Dermis blood vessel endothelial cell (primary cell): ENCODE measurements around the gene TCP11L1. TPM values are rescaled to one million over a fixed set of nuclear protein-coding genes. Genes with fewer than 3 reads are reported as not detected.
A peak's percentile ranks its signal among the peaks of the same experiment; 100 is the strongest.
"Not testable (repeated sequence)": the region's sequence is repeated elsewhere in the genome, so short reads cannot be mapped to it uniquely, and the experiment has no call there.

ENCODE experiments used
- DNase-seq: peaks from one replicate; pipeline ENCODE4 v3.0.0; 2010
- total RNA-seq: library from RNA; depleted of rRNA; stranded (reverse); fragments of >200 nt; gene quantifications from 2 replicates; pipeline ENCODE4 v1.2.3, GENCODE V29; 2014

TCP11L1 gene
- total RNA-seq, 1 donor from 2014 or later: 16.5 TPM

DNA sequence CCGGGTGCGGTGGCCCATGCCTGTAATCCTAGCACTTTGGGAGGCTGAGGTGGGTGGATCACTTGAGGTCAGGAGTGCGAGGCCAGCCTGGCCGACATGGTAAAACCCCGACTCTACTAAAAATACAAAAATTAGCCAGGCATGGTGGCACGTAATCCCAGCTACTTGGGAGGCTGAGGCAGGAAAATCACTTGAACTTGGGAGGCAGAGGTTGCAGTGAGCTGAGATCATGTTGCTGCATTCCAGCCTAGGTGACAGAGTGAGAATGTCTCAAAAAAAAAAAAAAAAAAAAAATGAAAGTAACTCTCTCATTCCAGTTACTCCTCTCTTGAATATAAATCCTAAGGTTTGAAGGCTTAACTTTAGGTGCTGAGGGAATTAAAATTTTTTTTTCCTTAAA lies 10.2 kb upstream of the TCP11L1 start:
- not testable (repeated sequence) for DNase-seq

DNA sequence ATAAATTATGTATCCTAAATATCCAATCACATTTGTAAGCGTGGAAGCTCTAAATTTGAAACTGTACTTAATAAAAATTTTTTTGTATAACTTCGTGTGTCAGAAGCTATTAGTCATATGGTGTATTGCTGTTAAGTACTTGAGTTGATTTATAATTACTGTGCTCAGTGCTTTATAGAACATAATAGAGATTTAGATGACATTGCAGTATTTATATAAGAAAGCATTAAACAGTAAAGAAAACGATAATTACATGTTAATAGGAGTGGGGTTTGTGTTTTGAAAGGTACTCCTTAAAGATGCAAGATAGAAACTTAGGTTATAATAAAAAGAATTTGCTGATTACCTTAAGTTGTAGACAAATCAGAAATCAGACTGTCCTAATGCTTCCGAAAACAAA lies 5.9 kb upstream of the TCP11L1 start:
- DNase-seq: no peak

DNA sequence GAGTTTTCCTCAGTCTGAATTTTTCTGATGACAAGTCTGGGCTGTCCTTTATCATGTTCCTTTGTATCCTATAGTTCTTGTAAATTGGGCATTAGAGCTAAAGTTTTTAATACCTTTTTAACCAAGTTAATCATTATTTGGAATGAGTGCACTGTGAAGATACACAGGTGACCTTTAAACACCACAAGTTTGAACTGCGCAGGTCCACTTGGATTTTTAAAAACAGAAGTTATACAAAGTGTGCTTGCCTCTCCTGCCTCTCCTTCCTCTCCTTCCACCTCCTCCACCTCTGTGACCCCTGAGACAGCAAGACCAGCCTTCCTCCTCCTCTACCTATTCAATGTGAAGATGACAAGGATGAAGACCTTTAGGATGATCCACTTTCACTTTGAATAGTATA lies 4.4 kb upstream of the TCP11L1 start:
- no peak for DNase-seq

DNA sequence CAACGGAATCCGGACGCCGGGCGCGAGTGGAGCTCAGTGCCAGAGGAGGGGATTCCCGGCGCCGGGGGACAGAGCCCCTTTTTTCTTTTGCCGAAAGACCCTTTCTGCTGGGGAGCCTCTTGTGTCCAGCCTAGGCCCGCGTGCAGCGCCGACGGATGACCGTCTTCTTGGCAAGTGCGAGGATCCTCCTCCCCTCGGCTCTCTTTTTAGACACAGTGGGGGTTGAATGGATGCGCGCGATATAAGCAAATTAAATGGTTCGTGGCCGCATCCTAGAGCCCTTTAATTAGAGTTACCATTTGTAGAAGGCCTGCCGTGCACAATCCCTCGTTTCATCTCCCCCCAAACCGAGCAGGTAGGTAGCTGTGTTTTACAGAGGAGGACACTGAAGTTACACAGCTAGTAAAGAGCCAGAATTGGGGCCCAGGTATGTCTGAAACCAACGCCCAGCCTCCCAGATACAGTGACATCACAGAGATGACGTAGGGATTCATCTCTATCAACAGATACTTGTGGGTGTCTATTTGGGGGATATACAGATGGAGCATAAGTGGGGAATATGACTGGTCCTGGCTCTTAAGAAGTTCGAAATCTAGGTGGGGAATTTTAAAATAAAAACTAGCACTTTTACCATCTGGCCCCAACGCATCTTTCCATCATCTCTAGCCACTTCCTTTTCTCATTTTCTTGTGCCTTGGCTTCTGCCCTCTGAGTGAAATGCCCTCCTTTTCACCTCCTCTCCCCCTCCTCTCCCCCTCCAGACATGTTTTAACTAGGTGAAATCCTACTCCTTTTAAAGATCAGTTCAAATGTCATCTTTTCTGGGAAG lies 875 bp downstream of the TCP11L1 start:
- DNase-seq: no peak

DNA sequence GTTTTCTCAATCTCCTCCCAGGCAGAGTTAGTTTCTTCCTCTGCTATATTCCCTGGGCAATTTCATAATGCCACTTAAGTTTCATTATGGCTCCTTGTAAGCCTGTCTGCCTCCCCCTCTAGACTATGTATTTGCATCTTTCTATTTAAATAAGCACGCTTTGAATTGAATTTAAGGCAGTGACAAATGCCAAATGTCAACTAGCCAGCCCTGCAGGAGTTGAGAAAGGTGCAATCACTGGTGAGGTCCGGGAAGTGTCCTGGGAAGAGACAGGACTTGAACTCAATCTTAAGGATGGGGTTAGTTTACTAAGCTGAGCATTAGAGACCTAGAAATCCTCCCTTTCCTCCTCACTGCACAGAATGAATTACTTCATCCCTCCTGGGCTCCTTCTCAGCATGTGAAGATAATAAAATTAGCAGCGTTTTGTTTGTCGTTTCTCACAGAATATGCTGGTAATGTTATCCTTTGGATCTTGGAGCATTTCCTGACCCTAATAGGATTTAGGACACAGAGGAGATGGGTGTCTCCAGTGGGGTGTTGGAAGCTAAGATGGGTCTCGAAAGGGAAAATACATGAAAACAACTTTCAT lies 1.6 kb downstream of the TCP11L1 start:
- no peak for DNase-seq

DNA sequence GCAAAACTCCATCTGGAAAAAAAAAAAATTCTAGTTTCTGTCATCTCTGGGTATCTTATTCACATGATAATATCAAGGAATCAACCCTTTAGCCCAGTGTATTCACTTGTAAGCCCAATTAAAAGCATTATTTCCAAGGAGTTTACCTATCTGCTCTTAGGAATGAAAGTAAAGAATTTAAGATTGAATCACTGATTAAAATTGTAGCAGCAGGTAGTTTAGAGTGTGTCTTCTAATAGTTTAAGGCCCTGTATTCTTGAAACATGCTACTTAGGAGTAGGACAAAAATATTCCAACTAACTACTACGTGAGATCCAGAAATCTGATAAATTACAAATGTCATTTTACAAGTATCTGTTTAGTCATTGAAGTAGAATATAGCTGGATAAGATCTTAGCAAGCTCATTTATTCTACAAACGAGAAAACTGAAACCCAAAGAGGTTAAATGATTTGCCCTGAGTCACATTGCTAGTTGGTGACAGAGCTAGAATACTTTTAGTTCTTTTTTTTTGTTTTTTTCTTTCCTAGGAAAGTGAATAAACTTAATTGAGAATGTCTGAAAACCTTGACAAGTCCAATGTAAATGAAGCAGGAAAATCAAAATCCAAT lies 4.0 kb downstream of the TCP11L1 start:
- DNase-seq: no peak

DNA sequence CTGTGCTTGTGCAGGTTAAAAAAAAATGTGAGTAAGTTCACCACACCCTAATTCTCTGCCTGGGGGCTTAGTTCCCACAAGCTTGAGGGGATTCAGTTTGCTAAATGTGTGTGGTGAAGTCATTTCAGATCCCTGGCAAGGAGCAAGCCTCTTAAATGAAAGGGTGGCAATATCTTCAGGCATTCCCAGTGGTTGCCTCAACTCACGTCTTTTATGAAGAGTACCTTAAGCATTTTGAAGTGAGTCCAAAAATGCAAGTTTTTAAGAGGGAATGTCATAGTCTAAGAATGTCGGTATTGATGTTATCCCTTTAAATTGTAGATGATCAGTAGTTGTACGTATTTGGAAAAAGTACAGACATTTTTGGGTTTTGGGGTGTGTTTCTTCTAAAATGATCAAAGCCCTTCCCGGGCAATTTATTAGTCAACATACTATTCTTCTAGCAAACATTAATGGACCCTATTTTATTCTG lies 4.9 kb downstream of the TCP11L1 start:
- DNase-seq: no peak

DNA sequence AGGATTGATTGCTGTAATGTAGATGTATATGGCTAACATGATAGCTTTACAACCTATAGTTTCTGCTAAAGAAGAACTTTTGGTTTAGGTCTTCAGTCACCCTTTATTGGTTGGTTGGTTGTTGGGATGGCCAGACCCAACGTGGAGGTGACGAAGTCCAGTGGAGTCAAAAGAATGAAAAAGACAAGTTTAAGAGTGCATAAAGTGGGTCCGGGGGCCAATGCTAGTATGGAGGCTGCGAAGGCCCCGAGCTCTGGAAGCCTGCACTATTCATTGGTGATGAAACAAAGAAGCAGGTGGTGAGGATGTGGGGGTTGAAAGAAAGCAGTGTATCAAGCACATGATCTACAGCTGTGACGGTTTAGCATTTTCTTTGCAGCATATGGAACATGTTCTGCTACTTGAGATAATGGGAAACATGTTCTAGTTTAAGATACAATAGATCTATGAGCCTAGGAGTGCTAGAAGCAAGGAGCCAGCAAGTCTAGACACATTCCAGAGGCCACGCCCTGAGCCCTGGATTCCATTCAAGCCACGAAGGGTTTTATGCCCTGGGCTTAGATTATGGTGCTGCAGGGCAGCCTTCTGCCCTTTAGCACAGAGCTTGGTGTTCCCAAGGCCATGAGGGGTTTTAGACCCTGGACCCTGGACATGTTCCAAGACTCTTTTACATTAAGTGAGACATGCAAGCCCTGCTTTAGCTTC lies 6.3 kb downstream of the TCP11L1 start:
- no peak for DNase-seq

DNA sequence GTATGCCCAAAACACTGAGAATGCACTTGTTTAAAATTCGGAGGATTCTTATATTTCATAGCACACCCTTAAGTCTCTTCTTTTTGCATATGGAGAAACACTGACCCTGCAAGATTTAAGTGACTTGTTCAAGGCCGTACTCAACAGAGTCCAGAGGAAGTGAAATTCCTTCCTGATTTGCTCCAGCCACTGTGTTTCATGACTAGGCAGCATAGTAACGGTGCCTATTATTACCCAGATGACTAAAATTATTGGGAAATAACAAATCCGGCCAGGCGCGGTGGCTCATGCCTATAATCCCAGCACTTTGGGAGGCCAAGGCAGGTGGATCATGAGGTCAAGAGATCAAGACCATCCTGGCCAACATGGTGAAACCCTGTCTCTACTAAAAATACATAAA lies 9.3 kb downstream of the TCP11L1 start:
- peak; percentile 71 for DNase-seq

DNA sequence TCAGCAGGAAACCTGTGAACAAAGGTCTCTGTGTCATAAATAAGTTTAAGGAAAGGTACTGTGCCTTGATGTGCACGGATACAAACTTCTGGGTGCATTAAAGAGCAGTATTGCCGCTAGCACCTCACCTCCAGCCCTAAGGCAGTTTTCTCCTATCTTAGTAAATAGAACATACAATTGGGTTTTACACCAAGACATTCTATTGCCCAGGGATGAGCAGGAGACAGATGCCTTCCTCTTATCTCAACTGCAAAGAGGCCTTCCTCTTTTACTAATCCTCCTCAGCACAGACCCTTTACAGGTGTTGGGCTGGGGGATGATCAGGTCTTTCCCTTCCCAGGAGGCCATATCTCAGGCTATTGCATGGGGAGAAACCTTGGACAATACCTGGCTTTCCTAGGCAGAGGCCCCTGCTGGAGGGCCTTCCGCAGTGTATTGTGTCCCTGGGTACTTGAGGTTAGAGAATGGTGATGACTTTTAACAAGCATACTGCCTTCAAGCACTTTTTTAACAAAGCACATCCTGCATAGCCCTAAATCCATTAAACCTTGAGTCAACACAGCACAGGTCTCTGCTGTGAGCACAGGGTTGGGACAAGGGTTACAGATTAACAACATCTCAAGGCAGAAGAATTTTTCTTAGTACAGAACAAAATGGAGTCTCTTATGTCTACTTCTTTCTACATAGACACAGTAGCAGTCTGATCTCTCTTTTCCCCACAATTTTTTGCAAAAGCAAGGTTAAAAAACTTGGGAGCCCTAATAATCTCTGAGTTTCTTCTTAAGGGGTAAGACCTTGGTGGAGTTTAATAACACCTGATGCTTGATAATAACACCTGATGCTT lies 10.4 kb downstream of the TCP11L1 start:
- DNase-seq: not testable (repeated sequence)

DNA sequence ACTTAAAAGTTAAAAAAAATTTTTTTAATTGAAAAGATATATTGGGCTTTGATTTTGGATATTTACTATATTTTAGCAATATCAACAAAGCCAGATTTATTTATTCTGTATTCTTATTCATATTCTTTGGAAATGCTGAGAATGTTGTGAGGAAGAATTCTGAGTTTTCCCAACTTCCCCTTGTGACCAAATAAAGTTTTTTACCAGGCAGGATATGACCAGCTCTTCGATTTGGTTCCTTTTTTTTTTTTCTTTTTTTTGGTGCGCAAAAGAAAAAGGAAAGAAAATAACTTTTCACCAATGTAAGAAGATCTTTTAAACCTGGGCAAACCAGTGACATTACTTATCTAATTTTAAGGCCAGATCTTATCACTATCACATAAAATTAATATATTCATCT lies 12.9 kb downstream of the TCP11L1 start:
- no peak for DNase-seq

DNA sequence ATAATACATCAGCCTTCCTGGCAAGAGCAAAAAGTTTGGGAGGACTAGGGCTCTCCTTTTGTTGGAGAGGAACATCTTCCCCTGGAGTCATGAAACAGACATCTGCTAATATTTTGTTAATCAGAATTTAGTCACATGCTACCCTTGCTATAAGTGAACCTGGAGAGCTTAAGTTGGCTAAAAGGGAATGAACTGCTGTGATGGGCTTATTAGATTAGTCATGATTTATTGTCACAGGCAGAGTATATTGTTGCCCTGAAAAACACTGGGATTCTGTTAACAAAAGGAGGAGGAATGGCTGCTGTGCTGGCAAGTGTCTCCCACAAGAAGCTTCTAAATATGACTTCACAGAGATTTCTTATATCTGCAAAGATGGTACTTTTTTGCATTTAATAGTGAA lies 16.0 kb downstream of the TCP11L1 start:
- peak; percentile 13 for DNase-seq

DNA sequence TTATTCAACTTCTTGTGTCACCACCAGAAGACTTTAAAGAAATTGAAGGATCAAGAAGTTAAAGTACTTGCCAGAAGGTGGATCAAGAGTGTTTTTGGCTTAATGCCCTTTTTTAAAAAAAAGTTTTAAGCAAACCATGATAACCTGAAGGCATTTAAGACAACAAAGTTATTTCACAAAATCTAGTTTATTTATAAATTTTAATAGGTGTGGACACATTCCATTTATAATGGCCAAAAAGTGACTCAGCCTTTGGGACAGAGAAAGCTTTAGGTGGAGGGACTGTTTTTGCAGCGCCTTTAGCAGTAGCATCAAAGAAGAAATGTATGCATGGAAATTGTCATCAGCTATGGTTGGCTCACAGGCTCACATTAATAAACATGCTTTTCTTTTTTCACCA lies 17.9 kb downstream of the TCP11L1 start:
- no peak for DNase-seq

DNA sequence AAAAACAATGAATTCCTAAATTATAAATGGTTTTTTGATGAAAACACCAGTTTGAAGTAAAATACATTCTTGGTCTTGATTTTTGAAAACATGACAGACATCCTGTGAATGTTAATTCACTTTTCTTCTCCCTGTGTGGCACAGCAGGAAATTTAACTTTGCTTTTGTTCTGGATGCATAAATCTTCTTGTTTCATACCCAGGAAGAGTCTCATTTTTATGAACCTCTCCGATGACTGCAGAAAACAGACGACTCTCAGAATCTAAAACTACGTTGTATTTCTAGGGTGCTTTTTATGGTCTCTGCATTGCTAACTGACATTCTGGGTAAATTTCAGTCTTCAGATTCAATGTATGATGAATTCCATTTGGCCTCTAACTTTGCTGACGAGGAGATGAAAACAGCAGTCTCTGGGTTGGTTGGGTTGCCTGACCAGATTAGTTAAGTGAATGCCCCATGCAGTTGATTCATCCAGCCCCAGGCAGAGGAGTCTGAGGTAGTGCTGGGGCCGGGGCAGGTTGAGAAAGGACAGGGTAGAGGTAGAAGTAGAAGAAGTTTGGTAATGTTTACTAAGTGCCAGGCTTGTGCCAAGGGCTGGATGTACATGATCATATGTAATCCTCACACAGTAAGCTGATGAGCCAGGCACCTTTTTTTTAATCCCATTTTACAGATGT lies 20.1 kb downstream of the TCP11L1 start:
- DNase-seq: no peak

DNA sequence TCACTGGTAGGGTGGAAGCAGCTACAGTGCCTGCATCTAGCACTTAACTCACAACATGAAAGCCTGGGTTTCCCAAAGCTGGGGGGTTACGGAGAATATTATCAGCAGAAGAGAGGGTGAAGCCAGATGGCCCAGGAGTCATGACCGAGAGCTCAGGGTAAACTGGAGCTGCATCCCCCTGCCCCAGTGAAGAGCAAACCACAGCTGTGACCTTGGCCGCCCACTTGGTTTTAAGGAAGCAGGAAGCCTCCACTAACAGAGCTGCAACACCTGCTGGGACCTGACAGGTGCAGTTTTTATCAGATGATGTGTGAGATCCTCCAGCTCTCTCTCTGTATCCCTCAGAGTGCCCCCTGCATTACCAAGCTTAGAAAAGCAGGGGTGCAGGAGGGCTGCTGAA lies 20.9 kb downstream of the TCP11L1 start:
- DNase-seq: no peak

DNA sequence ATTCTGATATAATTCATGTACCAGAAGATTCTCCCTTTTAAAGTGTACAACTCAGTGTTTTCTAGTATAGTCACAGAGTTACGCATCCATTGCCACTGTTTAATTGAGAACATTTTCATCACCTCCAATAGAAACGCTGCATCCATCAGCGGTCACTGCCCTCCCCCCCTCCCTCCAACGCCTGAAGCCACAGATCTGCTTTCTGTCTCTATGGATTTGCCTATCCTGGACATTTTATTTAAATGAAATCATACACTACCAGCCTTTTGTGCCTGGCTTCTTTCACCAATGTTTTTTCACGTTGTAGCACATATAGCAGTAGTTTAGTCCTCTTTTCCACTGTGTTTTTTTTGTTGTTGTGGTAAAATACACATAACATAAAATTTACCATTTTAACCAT lies 22.8 kb downstream of the TCP11L1 start:
- no peak for DNase-seq

DNA sequence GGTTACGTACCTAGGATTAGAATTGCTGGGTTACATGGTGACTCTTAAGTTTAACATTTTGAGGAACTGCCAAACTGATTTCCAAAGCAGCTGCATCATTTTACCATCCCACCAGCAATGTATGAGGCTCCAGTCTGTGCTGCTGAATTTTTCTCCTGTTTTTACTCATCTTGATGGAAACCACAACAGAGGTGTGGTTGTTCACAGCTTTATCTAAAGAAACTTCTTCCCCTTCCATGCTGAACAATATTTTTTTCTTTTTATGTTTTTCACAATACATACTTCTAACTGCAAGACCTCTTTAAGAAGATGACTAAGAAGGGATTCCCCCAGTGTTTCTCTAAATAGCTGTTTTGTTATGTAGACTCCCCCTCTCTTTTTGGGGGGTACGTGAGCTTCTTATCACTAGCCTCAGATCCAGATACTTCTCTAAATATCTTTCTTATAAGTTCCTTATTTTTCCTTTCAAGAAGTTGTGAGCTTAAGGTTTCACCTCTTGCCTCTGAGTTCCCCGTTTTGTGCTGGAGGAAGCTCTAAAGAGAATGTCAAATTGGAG lies 24.0 kb downstream of the TCP11L1 start:
- no peak for DNase-seq

DNA sequence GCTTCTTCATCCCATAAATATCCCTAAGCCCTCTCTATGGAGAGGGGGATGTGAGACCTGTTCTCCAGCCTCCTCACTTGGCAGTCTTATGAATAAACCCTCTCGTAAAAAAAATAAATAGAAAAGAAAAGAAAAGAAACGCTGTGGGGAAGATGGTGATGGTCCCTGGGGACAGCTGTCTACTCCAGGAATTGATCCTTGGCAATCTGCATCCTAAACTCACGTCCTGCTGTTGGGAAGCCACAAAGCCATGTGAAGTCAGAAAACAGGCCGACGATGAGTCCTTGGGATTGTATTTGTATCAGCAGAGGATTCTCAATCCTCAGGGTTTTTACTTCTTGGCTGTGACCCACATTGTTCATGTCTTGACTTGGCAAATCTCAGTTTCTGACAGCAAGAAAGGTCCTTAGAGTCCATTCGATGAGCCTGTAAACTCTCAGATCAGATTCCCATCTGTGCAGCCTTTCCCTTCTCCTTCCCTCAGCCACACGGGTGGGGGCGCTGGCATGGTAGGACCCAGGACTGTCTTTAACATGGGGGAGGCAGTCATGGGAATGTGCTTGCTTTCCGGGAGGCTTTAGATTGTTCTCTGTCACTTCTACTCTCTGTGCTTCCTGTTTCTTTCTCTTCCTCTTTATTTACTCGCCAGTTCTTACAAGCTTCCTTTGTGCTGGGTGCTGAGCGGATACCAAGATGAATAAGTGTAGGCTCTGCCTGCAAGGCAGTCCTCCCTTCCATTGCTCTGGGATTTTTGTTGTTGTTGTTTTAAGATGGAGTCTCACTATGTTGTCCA lies 24.9 kb downstream of the TCP11L1 start:
- no peak for DNase-seq

DNA sequence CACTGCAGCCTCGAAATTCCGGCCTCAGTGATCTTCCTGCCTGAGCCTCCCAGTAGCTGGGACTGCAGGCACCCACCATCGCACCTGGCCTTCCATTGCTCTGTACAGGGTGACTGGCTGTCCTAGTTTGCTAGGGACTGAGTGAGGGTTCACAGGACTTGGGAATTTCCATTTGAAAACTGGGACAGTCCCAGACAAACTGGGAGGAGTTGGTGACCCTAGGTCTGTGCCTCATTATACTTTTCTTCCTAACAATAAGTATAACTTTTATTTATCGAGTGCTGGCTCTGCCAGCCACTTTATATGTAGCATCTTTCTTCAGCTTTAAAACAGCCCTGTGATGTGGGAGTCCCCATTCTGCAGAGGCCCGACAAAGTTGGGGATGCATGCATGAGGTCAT lies 25.5 kb downstream of the TCP11L1 start:
- no peak for DNase-seq

DNA sequence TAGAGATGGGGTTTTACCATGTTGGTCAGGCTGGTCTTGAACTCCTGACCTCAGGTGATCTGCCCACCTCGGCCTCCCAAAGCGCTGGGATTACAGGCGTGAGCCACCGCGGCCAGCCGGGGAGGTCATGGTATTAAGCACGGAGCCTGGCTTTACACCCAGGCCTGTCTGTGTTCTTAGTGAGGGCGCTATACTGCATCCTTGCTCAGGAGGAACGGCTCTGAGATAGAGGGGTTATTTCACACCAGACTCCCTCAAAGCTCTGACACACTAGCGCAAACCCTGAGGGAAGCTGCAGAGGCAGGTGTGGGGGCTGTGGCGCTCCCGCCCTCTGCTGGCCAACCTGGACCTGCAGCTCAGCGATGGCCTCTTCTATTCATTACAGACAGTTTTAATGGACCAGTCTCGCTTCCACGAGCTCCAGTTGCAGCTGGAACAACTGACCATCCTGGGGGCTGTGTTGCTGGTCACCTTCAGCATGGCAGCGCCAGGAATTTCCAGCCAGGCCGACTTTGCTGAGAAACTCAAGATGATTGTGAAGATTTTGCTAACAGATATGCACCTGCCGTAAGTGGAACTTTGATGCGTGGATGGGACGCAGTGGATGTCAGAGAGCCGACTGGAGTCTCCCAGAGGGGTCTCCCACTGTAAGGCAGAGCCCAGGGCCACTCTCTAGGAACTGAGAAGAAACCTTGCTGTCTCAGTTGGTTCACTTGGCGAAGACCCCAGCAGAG lies 26.2 kb downstream of the TCP11L1 start:
- DNase-seq: peak; percentile 80
